Effector memory CD8-positive, alpha-beta T cell (primary cell): ENCODE results near the gene ZNHIT6.

ENCODE experiments used
- ATAC-seq: fragments of 150-1000 bp; cut with Tn5 transposase; replicated peaks from 2 replicates; pipeline ENCODE4 v1.10.0; 2021; ENCODE audit warnings: mild to moderate bottlenecking, moderate library complexity
- DNase-seq, 3 experiments: peaks; one replicate each; pipeline ENCODE4 v3.0.0; 2021
- H3K27ac Mint-ChIP-seq, 2 donors: one replicate each; pipeline ENCODE4 v1.8.0; 2022; ENCODE audit warnings: mild to moderate bottlenecking in 2 of 2, mixed read lengths in 2 of 2, moderate library complexity in 2 of 2
- H3K27me3 Mint-ChIP-seq, 2 donors: one replicate each; pipeline ENCODE4 v1.8.0; 2022; ENCODE audit warnings: mixed read lengths in 2 of 2
- H3K36me3 Mint-ChIP-seq: one replicate; pipeline ENCODE4 v1.8.0; 2022; ENCODE audit warnings: mild to moderate bottlenecking, moderate library complexity, mixed read lengths; ENCODE audit not compliant: insufficient read depth
- H3K4me1 Mint-ChIP-seq, 2 donors: one replicate each; pipeline ENCODE4 v1.8.0; 2022; ENCODE audit warnings: low read depth in 2 of 2, mixed read lengths in 2 of 2
- H3K4me3 Mint-ChIP-seq, 2 donors: one replicate each; pipeline ENCODE4 v1.8.0; 2022; ENCODE audit warnings: mild to moderate bottlenecking in 2 of 2, mixed read lengths in 2 of 2, moderate library complexity in 2 of 2
- H3K9me3 Mint-ChIP-seq, 2 donors: one replicate each; pipeline ENCODE4 v1.8.0; 2022; ENCODE audit warnings: mixed read lengths in 2 of 2

The ZNHIT6 gene

DNA sequence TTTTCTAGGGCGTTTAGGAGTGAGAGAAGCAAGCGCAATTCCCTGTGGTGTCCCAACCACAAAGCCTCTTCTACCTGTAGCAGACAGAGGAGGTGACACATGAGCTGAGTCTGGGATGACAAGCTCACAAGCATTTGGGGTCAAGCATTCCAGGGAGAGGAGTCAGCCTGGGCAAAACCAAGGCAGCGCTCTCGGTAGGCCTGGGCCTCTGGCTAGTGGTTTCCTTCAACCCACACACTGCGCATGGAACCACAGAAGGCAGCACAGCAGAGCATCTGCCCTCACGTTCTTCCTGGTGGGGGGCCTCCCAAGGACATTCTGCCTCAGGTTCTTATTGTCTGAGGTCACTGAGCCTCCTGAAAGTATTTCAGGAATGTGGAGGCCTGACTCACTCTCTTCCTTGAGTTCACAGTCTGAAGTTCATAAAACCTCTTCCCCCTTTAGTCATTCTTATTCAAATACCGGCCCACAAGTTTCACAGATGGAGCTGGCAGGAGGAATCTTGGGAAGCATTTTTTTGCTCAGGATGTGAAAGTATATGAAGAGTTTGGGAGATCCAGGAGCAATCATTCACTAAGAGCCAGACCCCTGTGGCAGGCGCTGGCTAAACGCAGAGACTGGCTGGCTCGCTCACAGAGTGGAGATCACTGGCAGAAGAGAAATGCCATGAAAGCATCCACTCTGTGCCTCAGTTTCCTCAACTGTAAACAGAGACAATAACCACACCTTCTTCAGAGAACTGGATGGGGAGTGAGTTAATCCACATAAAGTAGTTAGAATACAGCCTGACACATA lies 100.9 kb downstream of the ZNHIT6 start:
- Mint-ChIP-seq H3K27me3 (no peaks in the 10 kb centered on the region), H3K27ac (no peak overlapping the region), H3K36me3 (no peaks in the 10 kb centered on the region), H3K9me3 (no peaks in the 10 kb centered on the region), H3K4me1 (no peaks in the 10 kb centered on the region), H3K4me3 (no peak overlapping the region)
- ATAC-seq (no peak), DNase-seq (no peak)

DNA sequence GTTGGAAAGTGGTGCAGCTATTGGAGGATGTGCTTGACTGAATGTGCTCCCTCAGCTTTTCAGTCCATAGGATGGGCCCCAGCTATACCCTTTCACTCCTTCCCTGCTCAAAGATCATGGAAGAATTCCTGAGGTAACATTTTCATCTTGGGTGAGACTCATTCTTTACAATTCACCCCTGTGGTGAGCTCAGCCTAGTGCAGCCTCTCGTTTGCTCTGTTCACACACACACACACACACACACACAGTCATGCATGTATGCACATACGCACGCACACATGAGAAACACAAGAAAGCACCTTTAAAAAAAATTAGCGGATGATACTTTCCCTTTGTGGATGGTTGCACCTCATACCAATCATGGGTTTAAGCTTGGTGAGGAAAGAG lies 101.8 kb downstream of the ZNHIT6 start:
- Mint-ChIP-seq H3K27me3 (no peaks in the 10 kb centered on the region), H3K36me3 (no peaks in the 10 kb centered on the region), H3K27ac (no peak overlapping the region), H3K4me1 (no peaks in the 10 kb centered on the region), H3K9me3 (no peaks in the 10 kb centered on the region), H3K4me3 (no peak overlapping the region)
- DNase-seq, result no peak
- no peak for ATAC-seq

DNA sequence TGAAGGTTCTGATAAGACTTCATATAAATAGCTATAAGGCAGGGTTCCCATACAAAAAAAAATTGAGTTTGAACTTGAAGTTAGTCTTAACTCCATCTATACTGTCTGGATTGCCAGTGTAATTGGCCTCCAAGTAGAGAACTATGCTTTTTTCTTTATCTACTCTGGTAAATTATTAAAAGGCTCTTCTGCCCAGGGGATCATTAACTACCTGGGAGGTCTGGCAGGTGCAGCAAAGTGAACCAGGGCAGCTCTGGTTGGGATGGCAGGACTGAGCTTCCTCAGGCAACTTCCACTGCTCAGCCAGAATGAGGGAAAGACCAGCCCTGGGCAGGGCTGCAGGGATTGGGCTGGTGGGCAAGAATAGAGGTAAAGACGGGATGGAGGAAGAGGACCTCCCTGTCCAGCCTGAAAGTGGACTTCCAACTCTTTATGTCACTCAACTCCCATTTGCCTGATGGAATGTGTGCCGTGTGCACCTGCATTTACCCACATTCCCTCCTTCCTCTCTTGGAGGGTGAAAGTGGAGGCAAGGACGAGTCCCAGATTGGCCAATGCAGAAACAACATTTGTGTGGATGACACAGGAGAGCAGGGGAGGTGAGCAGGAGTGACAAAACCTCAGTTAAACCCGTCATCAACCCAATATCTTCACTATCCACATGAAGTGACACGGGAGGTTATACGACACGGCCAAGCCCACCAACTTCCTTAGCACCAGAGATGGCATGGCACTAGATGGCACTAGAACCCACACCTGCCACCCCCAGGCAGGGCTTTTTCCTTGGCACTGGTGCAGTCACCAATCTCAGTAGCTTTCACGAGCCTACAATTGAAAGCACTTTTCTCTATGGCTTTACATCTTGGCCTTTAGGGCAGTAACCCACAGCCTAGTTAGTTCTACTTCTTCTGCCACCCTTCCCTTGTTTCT lies 102.5 kb downstream of the ZNHIT6 start:
- Mint-ChIP-seq H3K9me3 (no peaks in the 10 kb centered on the region), H3K4me1 (no peaks in the 10 kb centered on the region), H3K4me3 (no peak overlapping the region), H3K27me3 (no peaks in the 10 kb centered on the region), H3K27ac (no peak overlapping the region), H3K36me3 (no peaks in the 10 kb centered on the region)
- no peak for DNase-seq
- ATAC-seq, result no peak

DNA sequence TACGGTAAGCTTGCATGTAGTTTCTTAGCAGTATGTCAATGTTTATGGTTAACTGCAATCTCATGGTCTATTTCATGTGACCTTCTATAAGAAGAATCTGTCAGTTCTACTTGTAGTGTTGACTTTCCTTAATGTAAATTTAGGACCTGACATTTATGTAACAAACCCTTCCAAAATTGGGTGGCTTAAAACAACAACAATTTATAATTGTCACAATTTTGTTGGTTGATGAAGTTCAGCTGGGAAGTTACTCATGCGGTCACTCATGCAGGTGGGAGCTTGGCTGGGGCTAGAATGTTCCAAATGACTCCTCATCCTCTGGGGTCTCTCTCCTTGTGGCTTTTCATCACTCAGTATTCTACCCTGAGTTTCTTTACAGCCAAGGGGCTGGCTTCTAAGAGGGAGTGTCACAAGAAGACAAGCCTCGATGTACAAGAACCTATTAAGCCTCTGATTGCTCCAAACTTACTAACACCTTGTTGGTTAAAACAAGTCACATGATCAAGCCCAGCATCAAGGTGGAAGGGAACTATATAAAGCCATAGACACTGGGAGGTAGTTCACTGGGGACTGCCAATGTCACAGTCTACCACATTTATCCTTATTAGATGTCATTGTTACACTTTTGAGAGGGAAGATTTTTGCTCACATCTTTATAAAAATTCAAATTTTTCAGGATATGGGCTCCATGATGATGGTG lies 103.8 kb downstream of the ZNHIT6 start:
- Mint-ChIP-seq H3K9me3 (no peaks in the 10 kb centered on the region), H3K27ac (no peak overlapping the region), H3K36me3 (no peaks in the 10 kb centered on the region), H3K4me3 (no peak overlapping the region), H3K4me1 (no peaks in the 10 kb centered on the region), H3K27me3 (no peaks in the 10 kb centered on the region)
- DNase-seq, result no peak
- ATAC-seq, result no peak

DNA sequence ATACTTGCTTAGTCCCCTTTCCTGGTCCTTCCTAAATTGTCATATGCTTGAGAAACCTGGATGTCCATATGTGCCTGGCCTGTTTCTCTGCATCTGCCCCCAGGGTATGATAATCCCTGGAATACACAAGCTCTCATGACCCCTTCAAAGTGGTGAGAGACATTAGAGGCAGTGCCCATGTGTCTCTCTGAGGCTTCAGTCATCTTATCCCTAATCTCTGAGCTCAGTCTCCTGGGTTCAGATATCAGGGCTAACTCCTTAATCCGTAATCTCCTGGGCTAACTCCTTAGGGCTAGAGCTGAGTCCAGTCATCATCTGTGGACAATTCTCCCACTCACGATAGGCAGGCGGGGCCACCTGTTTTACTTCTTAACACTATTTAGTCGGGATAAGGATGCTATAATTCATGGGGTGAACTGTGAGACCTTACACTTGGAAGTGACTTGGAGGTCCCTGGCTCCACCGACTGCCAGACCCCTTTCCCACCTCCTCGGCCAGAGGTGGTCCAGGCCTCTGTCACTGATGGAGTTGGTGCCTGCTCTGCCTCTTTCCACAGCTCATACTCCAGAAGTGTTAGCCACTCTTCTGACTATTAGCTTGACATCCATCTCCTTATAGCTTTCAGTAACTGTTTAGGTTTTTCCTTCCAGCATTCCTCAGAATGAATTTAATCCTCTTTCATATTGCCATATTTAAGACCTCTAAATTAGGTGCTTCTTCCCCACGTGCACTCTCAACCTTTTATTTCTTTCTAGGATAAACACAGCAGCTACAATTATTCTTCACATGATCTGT lies 105.0 kb downstream of the ZNHIT6 start:
- H3K4me3 Mint-ChIP-seq, result no peak overlapping the region
- no peaks in the 10 kb centered on the region for H3K9me3 Mint-ChIP-seq
- DNase-seq (no peak), ATAC-seq (no peak)
- no peaks in the 10 kb centered on the region for H3K27me3 Mint-ChIP-seq
- no peaks in the 10 kb centered on the region for H3K36me3 Mint-ChIP-seq
- no peaks in the 10 kb centered on the region for H3K4me1 Mint-ChIP-seq
- H3K27ac Mint-ChIP-seq, result no peak overlapping the region

DNA sequence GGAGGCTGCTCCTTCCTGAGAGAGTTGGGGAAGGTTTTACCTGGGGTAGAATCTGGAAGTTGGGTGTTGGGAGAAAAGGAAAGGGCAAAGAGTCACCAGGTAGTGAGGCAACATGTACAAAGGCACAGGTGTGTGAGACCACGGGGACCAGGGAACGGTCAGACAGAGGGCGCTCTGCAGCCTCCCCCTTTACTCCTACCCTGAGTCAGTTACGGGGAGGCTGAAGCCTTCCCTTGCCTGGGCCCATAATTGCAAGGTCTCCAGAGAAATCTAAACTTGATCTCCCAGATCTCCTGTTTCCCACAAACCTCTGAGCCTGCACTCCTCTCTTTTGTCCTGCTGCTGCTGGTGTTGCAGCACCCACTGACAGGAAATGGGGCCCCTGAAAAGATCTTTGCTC lies 105.7 kb downstream of the ZNHIT6 start:
- ATAC-seq (no peak), DNase-seq (no peak)
- H3K27ac Mint-ChIP-seq, result no peak overlapping the region
- no peaks in the 10 kb centered on the region for H3K27me3 Mint-ChIP-seq
- no peak overlapping the region for H3K4me3 Mint-ChIP-seq
- H3K9me3 Mint-ChIP-seq, result no peaks in the 10 kb centered on the region
- no peaks in the 10 kb centered on the region for H3K4me1 Mint-ChIP-seq
- H3K36me3 Mint-ChIP-seq, result no peaks in the 10 kb centered on the region

DNA sequence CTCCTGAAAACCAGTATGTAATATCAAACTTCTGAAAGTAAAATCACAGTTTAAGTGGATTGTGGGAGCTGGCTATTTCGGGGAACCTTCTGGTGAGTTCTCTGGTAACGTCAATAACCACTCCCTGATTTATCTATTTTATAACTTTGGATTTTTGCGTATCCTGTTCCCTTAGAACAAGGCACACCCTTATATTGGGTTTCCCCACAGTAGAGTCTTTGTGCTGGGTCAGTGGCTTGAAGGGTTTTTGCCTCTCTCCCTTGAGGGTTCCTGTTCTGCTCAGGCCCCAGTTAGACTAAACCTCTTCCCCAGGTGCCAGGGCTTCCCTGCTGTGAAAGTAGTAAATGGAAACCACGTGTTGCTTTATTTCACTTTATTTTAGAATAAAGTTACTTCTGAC lies 106.3 kb downstream of the ZNHIT6 start:
- DNase-seq (no peak), ATAC-seq (no peak)
- H3K4me3 Mint-ChIP-seq, result no peak overlapping the region
- H3K36me3 Mint-ChIP-seq, result no peaks in the 10 kb centered on the region
- no peaks in the 10 kb centered on the region for H3K4me1 Mint-ChIP-seq
- H3K9me3 Mint-ChIP-seq, result no peaks in the 10 kb centered on the region
- no peak overlapping the region for H3K27ac Mint-ChIP-seq
- no peaks in the 10 kb centered on the region for H3K27me3 Mint-ChIP-seq

DNA sequence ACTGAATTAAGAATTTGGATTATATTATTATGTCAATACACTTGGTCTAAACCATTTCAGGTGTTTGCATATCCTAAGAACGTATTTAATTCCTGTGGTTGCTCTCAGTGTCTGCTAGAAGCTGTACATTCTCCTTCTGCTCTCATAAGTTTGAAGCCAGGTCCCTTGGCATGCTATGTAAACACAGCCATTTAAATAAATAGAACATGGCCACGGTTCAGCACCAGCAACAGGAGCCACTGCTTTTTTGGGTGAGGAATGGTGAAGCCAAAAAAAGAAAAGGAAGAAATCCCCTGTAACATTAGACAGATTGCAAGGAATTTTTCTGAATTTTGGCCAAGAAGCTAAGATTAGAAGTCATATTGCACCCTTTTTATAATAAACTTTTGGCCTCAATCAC lies 108.6 kb downstream of the ZNHIT6 start:
- no peak overlapping the region for H3K27ac Mint-ChIP-seq
- no peak for ATAC-seq
- no peaks in the 10 kb centered on the region for H3K36me3 Mint-ChIP-seq
- DNase-seq, result no peak
- H3K4me1 Mint-ChIP-seq, result no peaks in the 10 kb centered on the region
- H3K27me3 Mint-ChIP-seq, result no peaks in the 10 kb centered on the region
- H3K9me3 Mint-ChIP-seq, result no peaks in the 10 kb centered on the region
- no peak overlapping the region for H3K4me3 Mint-ChIP-seq
